HCT116 (cell line): Measurements from ENCODE around the gene FUT9. TPM values are rescaled to one million over a fixed set of nuclear protein-coding genes. Genes with fewer than 3 reads are reported as not detected.

Experiments
- ATAC-seq: fragments of 200-7000 bp; cut with Tn5 transposase; 2 replicates; pipeline ENCODE4 v1.9.1; 2020; ENCODE audit warnings: mild to moderate bottlenecking, moderate library complexity
- BruUV-seq: library from RNA; stranded (reverse); fragments of 400-500 nt; replicated peaks from 2 replicates; lab custom pipeline; 2021; lab: Mats Ljungman, UMichigan
- CTCF ChIA-PET: fragments of 300-600 bp; sonication (Branson Sonifier 250); formaldehyde crosslinking; loops from one replicate; lab custom pipeline; 2021; ENCODE audit warnings: antibody characterized with exemption; lab: Charles Lee
- POLR2A ChIA-PET: fragments of 300-600, 350-600 bp; sonication (Branson Sonifier 250); formaldehyde crosslinking; loops from one replicate; lab custom pipeline; 2021; ENCODE audit warnings: antibody characterized with exemption; lab: Charles Lee
- RAD21 ChIA-PET, 2 experiments: fragments of 300-600 bp; sonication (Branson Sonifier 250); formaldehyde crosslinking; loops; one replicate each; lab custom pipeline; 2023; ENCODE audit warnings: low total read pairs in 2 of 2; ENCODE audit not compliant: uncharacterized antibody in 2 of 2, unreplicated experiment in 2 of 2, low non-redundant PET in 1 of 2; lab: Charles Lee
- DNase-seq: peaks from one replicate; pipeline ENCODE4 v3.0.0-alpha.2; 2010; ENCODE audit warnings: low read depth, low spot score
- H2AFZ ChIP-seq: fragments of 200-600 bp; shearing (Covaris generic), sonication (generic); 2 replicates; pipeline ENCODE4 v1.6.1; 2017; ENCODE audit warnings: low read depth, mixed run types, mixed read lengths, antibody characterized with exemption, low read length; ENCODE audit not compliant: poor library complexity, severe bottlenecking
- H3K27ac ChIP-seq: 2 replicates; pipeline ENCODE4 v1.5.1; 2012; ENCODE audit warnings: low read depth, low read length
- H3K27me3 ChIP-seq: fragments of 200-600 bp; sonication (generic); 2 replicates; pipeline ENCODE4 v1.6.1; 2016; ENCODE audit warnings: mixed run types, low read length, mixed read lengths; ENCODE audit not compliant: insufficient read depth
- H3K36me3 ChIP-seq, 2 experiments: fragments of 200-500 bp in 1 of 2; fragments of 200-600 bp in 1 of 2; sonication (Bioruptor generic) in 1 of 2; sonication (generic) in 1 of 2; 2 replicates each; pipeline versions ENCODE4 v1.5.1 to v1.6.1; 2014 to 2016; ENCODE audit warnings: low read length in 2 of 2, inconsistent platforms in 1 of 2, mixed read lengths in 1 of 2, mixed run types in 1 of 2; ENCODE audit not compliant: insufficient read depth in 2 of 2, control insufficient read depth in 1 of 2
- H3K4me1 ChIP-seq, 2 experiments: fragments of 200-600 bp in 1 of 2; sonication (generic) in 1 of 2; 2 replicates each; pipeline versions ENCODE4 v1.5.1 to v1.6.1; 2012 to 2017; ENCODE audit warnings: low read length in 2 of 2, inconsistent platforms in 1 of 2, mild to moderate bottlenecking in 1 of 2, mixed read lengths in 1 of 2, mixed run types in 1 of 2, moderate library complexity in 1 of 2; ENCODE audit not compliant: insufficient read depth in 2 of 2, control insufficient read depth in 1 of 2
- H3K4me2 ChIP-seq: fragments of 200-600 bp; sonication (generic); 2 replicates; pipeline ENCODE4 v1.6.1; 2017; ENCODE audit warnings: mixed run types, low read length, mixed read lengths
- H3K4me3 ChIP-seq, 2 experiments: fragments of 200-600 bp in 1 of 2; sonication (generic) in 1 of 2; replicated peaks in 1 of 2; 2 replicates each; pipeline ENCODE4 v1.5.1; 2011 to 2016; ENCODE audit warnings: low read length in 2 of 2, control low read depth in 1 of 2, low read depth in 1 of 2, mild to moderate bottlenecking in 1 of 2, mixed read lengths in 1 of 2, mixed run types in 1 of 2
- H3K79me2 ChIP-seq: fragments of 200-600 bp; sonication (generic); 2 replicates; pipeline ENCODE4 v1.6.1; 2017; ENCODE audit warnings: mild to moderate bottlenecking, mixed run types, low read length, moderate library complexity, mixed read lengths; ENCODE audit not compliant: insufficient read depth
- H3K9ac ChIP-seq: fragments of 200-600 bp; sonication (generic); 2 replicates; pipeline ENCODE4 v1.6.1; 2016; ENCODE audit warnings: low read length, mixed read lengths
- H3K9me2 ChIP-seq: fragments of 200-600 bp; sonication (generic), shearing (Covaris generic); 2 replicates; pipeline ENCODE4 v1.6.1; 2017; ENCODE audit warnings: mixed run types, mild to moderate bottlenecking, moderate library complexity; ENCODE audit not compliant: insufficient read depth
- H3K9me3 ChIP-seq, 2 experiments: fragments of 200-500 bp in 1 of 2; fragments of 200-600 bp in 1 of 2; sonication (Bioruptor generic) in 1 of 2; sonication (generic) in 1 of 2; 2 replicates each; pipeline ENCODE4 v1.6.1; 2014 to 2017; ENCODE audit warnings: low read length in 2 of 2, mixed read lengths in 2 of 2, inconsistent platforms in 1 of 2, low read depth in 1 of 2, mild to moderate bottlenecking in 1 of 2, mixed run types in 1 of 2, moderate library complexity in 1 of 2; ENCODE audit not compliant: control insufficient read depth in 1 of 2, insufficient read depth in 1 of 2
- H4K20me1 ChIP-seq: fragments of 200-600 bp; sonication (generic), shearing (Covaris generic); 2 replicates; pipeline ENCODE4 v1.6.1; 2017; ENCODE audit warnings: mixed run types, mild to moderate bottlenecking, moderate library complexity; ENCODE audit not compliant: insufficient read depth
- ATF3 ChIP-seq: IDR thresholded peaks from 2 replicates; pipeline ENCODE4 v1.6.1; 2012
- CBX3 ChIP-seq: IDR thresholded peaks from 2 replicates; pipeline ENCODE4 v1.6.1; 2012; ENCODE audit warnings: low read depth
- CEBPB ChIP-seq: IDR thresholded peaks from 2 replicates; pipeline ENCODE4 v1.6.1; 2012; ENCODE audit warnings: low read depth
- EGR1 ChIP-seq: IDR thresholded peaks from 2 replicates; pipeline ENCODE4 v1.6.1; 2012; ENCODE audit warnings: low read depth
- ELF1 ChIP-seq: IDR thresholded peaks from 2 replicates; pipeline ENCODE4 v1.6.1; 2012; ENCODE audit warnings: low read depth, borderline replicate concordance
- EZH2phosphoT487 ChIP-seq: fragments of 200-600 bp; IDR thresholded peaks from 2 replicates; pipeline ENCODE4 v1.6.1; 2018; ENCODE audit warnings: antibody characterized with exemption, borderline replicate concordance
- FOSL1 ChIP-seq: IDR thresholded peaks from 2 replicates; pipeline ENCODE4 v1.6.1; 2012; ENCODE audit warnings: low read depth
- JUND ChIP-seq: IDR thresholded peaks from 2 replicates; pipeline ENCODE4 v1.6.1; 2012
- POLR2AphosphoS5 ChIP-seq: IDR thresholded peaks from 2 replicates; pipeline ENCODE4 v1.6.1; 2011; ENCODE audit warnings: mild to moderate bottlenecking, low read depth, low read length, moderate library complexity
- RAD21 ChIP-seq: IDR thresholded peaks from 2 replicates; pipeline ENCODE4 v1.6.1; 2012; ENCODE audit warnings: low read depth, mild to moderate bottlenecking
- SIN3A ChIP-seq: IDR thresholded peaks from 2 replicates; pipeline ENCODE4 v1.6.1; 2012; ENCODE audit warnings: low read depth
- SP1 ChIP-seq: IDR thresholded peaks from 2 replicates; pipeline ENCODE4 v1.6.1; 2012; ENCODE audit warnings: low read depth
- SRF ChIP-seq: IDR thresholded peaks from 2 replicates; pipeline ENCODE4 v1.6.1; 2012; ENCODE audit warnings: low read depth
- TCF7L2 ChIP-seq: IDR thresholded peaks from 2 replicates; pipeline ENCODE4 v1.7.0; 2011; ENCODE audit warnings: borderline replicate concordance, inconsistent platforms; ENCODE audit not compliant: insufficient read depth, insufficient read length; ENCODE audit errors: extremely low read depth
- ZFX ChIP-seq: fragments of 450-650 bp; IDR thresholded peaks from 2 replicates; pipeline ENCODE4 v1.6.1; 2017
- ZNF274 ChIP-seq: fragments of 200-500 bp; sonication (Bioruptor generic); IDR thresholded peaks from 2 replicates; pipeline ENCODE4 v1.6.1; 2014; ENCODE audit warnings: mild to moderate bottlenecking, low read depth, low read length, inconsistent platforms
- intact Hi-C: fragments of 100-400 bp; cut with micrococcal nuclease; formaldehyde crosslinking; loops from 2 replicates; pipeline ENCODE4 v1.10.0; 2022
- total RNA-seq: library from RNA; stranded (reverse); gene quantifications from one replicate; pipeline ENCODE4 v1.2.1, GENCODE V29; 2021; ENCODE audit not compliant: unreplicated experiment
- TF ChIP-seq, protein P1 (sequence below), 3 experiments: fragments of 200-600 bp in 1 of 3; sonication (generic) in 1 of 3; IDR thresholded peaks in 2 of 3; conservative IDR thresholded peaks in 1 of 3; 2 replicates each; pipeline ENCODE4 v1.5.1; 2012 to 2017; ENCODE audit warnings: low read depth in 2 of 3, low read length in 2 of 3, antibody characterized with exemption in 1 of 3, borderline replicate concordance in 1 of 3, control low read depth in 1 of 3, mild to moderate bottlenecking in 1 of 3, mixed read lengths in 1 of 3, mixed run types in 1 of 3, moderate library complexity in 1 of 3; ENCODE audit not compliant: insufficient read depth in 1 of 3
- TF ChIP-seq, protein P2 (sequence below): IDR thresholded peaks from 2 replicates; pipeline ENCODE4 v1.6.1; 2012; ENCODE audit warnings: low read depth

The FUT9 gene
- total RNA-seq, 1 experiment from 2014 or later: not detected

DNA sequence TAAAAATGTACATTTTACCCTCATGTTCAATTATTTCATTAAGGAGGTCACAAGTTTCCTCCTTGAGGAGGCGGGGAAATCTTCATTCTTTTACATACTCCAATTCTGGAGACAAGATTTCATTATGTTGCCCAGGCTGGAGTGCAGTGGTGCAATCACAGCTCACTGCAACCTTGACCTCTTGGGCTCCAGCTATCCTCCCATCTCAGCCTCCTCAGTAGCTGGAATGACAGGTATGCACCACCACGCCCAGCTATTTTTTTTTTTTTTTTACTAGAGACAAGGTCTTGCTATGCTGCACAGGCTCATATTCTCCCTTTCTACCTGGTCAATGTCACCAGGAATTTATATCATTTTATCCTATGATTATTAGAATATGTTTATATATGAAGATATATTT lies 85.8 kb downstream of the FUT9 start:
- ATAC-seq (no peak), DNase-seq (no peak)
- Histone ChIP-seq H2AFZ (no peak overlapping the region), H3K79me2 (no peaks in the 10 kb centered on the region), H3K27me3 (no peaks in the 10 kb centered on the region), H3K4me1 (no peaks in the 10 kb centered on the region), H3K9ac (no peak overlapping the region), H3K9me3 (no peaks in the 10 kb centered on the region), H4K20me1 (no peaks in the 10 kb centered on the region), H3K4me3 (no peak overlapping the region), H3K36me3 (no peaks in the 10 kb centered on the region), H3K4me2 (no peak overlapping the region), H3K27ac (no peak overlapping the region), H3K9me2 (no peaks in the 10 kb centered on the region)
- TF ChIP-seq SIN3A (no peak), ZFX (no peak)
- no TSS peak for BruUV-seq
- RAD21 ChIA-PET: no interaction called here
- POLR2A ChIA-PET: no interaction called here
- intact Hi-C loops: no loop called here
- CTCF ChIA-PET: no interaction called here

- RAD21 ChIA-PET: no interaction called here
- no peak overlapping the region for H3K27ac ChIP-seq
- TF ChIP-seq EZH2phosphoT487: no peak
- TF ChIP-seq POLR2AphosphoS5: no peak
- no peak for TF ChIP-seq ZFX
- no peak for TF ChIP-seq ELF1
- no peak for TF ChIP-seq SRF
- TF ChIP-seq, protein P1, sequence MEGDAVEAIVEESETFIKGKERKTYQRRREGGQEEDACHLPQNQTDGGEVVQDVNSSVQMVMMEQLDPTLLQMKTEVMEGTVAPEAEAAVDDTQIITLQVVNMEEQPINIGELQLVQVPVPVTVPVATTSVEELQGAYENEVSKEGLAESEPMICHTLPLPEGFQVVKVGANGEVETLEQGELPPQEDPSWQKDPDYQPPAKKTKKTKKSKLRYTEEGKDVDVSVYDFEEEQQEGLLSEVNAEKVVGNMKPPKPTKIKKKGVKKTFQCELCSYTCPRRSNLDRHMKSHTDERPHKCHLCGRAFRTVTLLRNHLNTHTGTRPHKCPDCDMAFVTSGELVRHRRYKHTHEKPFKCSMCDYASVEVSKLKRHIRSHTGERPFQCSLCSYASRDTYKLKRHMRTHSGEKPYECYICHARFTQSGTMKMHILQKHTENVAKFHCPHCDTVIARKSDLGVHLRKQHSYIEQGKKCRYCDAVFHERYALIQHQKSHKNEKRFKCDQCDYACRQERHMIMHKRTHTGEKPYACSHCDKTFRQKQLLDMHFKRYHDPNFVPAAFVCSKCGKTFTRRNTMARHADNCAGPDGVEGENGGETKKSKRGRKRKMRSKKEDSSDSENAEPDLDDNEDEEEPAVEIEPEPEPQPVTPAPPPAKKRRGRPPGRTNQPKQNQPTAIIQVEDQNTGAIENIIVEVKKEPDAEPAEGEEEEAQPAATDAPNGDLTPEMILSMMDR (IDR thresholded peaks at IDR 0.05 in 2 of 3, conservative IDR thresholded peaks at IDR 0.05 in 1 of 3; ENCODE audit: borderline replicate concordance in 1 of 3, insufficient read depth in 1 of 3, low read depth in 2 of 3, low read length in 2 of 3): no peak
- no peak for TF ChIP-seq JUND
- no peak for TF ChIP-seq RAD21
- TF ChIP-seq EGR1: no peak
- no peak for TF ChIP-seq ATF3
- no peak for TF ChIP-seq FOSL1
- TF ChIP-seq, protein P2, sequence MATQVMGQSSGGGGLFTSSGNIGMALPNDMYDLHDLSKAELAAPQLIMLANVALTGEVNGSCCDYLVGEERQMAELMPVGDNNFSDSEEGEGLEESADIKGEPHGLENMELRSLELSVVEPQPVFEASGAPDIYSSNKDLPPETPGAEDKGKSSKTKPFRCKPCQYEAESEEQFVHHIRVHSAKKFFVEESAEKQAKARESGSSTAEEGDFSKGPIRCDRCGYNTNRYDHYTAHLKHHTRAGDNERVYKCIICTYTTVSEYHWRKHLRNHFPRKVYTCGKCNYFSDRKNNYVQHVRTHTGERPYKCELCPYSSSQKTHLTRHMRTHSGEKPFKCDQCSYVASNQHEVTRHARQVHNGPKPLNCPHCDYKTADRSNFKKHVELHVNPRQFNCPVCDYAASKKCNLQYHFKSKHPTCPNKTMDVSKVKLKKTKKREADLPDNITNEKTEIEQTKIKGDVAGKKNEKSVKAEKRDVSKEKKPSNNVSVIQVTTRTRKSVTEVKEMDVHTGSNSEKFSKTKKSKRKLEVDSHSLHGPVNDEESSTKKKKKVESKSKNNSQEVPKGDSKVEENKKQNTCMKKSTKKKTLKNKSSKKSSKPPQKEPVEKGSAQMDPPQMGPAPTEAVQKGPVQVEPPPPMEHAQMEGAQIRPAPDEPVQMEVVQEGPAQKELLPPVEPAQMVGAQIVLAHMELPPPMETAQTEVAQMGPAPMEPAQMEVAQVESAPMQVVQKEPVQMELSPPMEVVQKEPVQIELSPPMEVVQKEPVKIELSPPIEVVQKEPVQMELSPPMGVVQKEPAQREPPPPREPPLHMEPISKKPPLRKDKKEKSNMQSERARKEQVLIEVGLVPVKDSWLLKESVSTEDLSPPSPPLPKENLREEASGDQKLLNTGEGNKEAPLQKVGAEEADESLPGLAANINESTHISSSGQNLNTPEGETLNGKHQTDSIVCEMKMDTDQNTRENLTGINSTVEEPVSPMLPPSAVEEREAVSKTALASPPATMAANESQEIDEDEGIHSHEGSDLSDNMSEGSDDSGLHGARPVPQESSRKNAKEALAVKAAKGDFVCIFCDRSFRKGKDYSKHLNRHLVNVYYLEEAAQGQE: no peak
- TF ChIP-seq SIN3A: no peak
- TF ChIP-seq CEBPB: no peak
- no peak for TF ChIP-seq TCF7L2
- TF ChIP-seq ZNF274: no peak
- no peak for TF ChIP-seq SP1
- TF ChIP-seq CBX3: no peak
Measured at GRCh38 chr6:96104910-96105309, 89.1 kb downstream of the FUT9 start.

More at GRCh38 chr6:96104910-96105309, 89.1 kb downstream of the FUT9 start:
- no peaks in the 10 kb centered on the region for H3K79me2 ChIP-seq
- ATAC-seq: no peak
- no peaks in the 10 kb centered on the region for H3K9me2 ChIP-seq
- H3K9me3 ChIP-seq: no peaks in the 10 kb centered on the region
- no TSS peak for BruUV-seq
- CTCF ChIA-PET: no interaction called here
- no peak overlapping the region for H3K4me3 ChIP-seq
- H3K27me3 ChIP-seq: no peaks in the 10 kb centered on the region
- intact Hi-C loops: no loop called here
- H3K9ac ChIP-seq: no peak overlapping the region
- no peak for DNase-seq
- no peak overlapping the region for H3K4me2 ChIP-seq
- H3K4me1 ChIP-seq: no peaks in the 10 kb centered on the region
- POLR2A ChIA-PET: no interaction called here
- no peaks in the 10 kb centered on the region for H4K20me1 ChIP-seq
- no peaks in the 10 kb centered on the region for H3K36me3 ChIP-seq
- H2AFZ ChIP-seq: no peak overlapping the region
